ENCODE data around the gene TPM3. TPM values are rescaled to one million over a fixed set of nuclear protein-coding genes. Genes with fewer than 3 reads are reported as not detected.

TPM3 gene
- total and polyA plus RNA-seq, 2 donors (not counting 1 experiment from before 2014, with no cell fraction given), result 186 to 300 TPM

GRCh38 chr1:154219541-154219940 is 27.6 kb upstream of the TPM3 start:
- Mint-ChIP-seq H3K9me3 (ENCODE audit: insufficient read depth) (no peaks in the 10 kb centered on the region), H3K27me3 (no peaks in the 10 kb centered on the region), H3K27ac (peak overlapping the region; percentile 97), H3K4me1 (peaks cover 61% of the 10 kb centered on the region), H3K4me3 (peak overlapping the region; percentile 97)
- ChIA-PET POLR2A (interaction anchor here (0.9 to 2.3 kb wide), 3 partner anchors 15 to 684 kb away, joined by 3 to 10 read pairs (median 4); partner anchors contain the start of gene S100A6), CTCF (interaction anchor here (0.6 to 3.4 kb wide), 4 partner anchors 20 to 52 kb away, joined by 3 to 14 read pairs (median 6); no protein-coding TSS in a partner anchor)
- ATAC-seq (ENCODE audit: low read depth) (no peak), DNase-seq (no peak)
- intact Hi-C loops (cut with micrococcal nuclease), result no loop called here
- peaks cover 34 to 39% of the 10 kb centered on the region in 2 donors for H3K4me1 ChIP-seq (ENCODE audit: control insufficient read depth in 2 of 2, insufficient read depth in 2 of 2, low read length in 2 of 2)
- peak overlapping the region; percentile 86 for H3K4me2 ChIP-seq (replicated peaks; ENCODE audit: low read depth, low read length, poor library complexity, severe bottlenecking)
- peak overlapping the region; percentile 96 to 100 for H3K27ac ChIP-seq (ENCODE audit: low read length in 2 of 2)
- peaks cover 93% of the 10 kb centered on the region for H3K79me2 ChIP-seq (ENCODE audit: control insufficient read depth, insufficient read depth, low read length)
- H3K36me3 ChIP-seq (replicated peaks in 1 of 2; ENCODE audit: control extremely low read depth in 1 of 2, control insufficient read depth in 1 of 2, extremely low read depth in 1 of 2, insufficient read depth in 2 of 2, low read length in 1 of 2), result peaks cover 1 to 22% of the 10 kb centered on the region in 2 experiments
- no peaks in the 10 kb centered on the region for H3K9me3 ChIP-seq (ENCODE audit: control extremely low read depth in 1 of 3, control insufficient read depth in 2 of 3, insufficient read depth in 1 of 3, low read length in 2 of 3)
- no peaks in the 10 kb centered on the region for H3K27me3 ChIP-seq (replicated peaks in 1 of 4; ENCODE audit: control extremely low read depth in 1 of 4, control insufficient read depth in 3 of 4, insufficient read depth in 4 of 4, low read length in 3 of 4)
- TF ChIP-seq, protein P1, sequence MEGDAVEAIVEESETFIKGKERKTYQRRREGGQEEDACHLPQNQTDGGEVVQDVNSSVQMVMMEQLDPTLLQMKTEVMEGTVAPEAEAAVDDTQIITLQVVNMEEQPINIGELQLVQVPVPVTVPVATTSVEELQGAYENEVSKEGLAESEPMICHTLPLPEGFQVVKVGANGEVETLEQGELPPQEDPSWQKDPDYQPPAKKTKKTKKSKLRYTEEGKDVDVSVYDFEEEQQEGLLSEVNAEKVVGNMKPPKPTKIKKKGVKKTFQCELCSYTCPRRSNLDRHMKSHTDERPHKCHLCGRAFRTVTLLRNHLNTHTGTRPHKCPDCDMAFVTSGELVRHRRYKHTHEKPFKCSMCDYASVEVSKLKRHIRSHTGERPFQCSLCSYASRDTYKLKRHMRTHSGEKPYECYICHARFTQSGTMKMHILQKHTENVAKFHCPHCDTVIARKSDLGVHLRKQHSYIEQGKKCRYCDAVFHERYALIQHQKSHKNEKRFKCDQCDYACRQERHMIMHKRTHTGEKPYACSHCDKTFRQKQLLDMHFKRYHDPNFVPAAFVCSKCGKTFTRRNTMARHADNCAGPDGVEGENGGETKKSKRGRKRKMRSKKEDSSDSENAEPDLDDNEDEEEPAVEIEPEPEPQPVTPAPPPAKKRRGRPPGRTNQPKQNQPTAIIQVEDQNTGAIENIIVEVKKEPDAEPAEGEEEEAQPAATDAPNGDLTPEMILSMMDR (IDR thresholded peaks at IDR 0.05), result no peak
- no peak for TF ChIP-seq EZH2 (IDR thresholded peaks at IDR 0.05; ENCODE audit: borderline replicate concordance, insufficient read depth, low read depth, low read length, poor library complexity, severe bottlenecking)
- peak overlapping the region; percentile 92 to 99 (median 95) for H3K4me3 ChIP-seq (ENCODE audit: control extremely low read depth in 1 of 5, extremely low read depth in 1 of 5, insufficient read depth in 1 of 5, low read depth in 2 of 5, low read length in 4 of 5)
- 33% methylated on average over 3 of the region's 5 CpGs for WGBS (ENCODE audit: insufficient coverage)
- H2AFZ ChIP-seq (ENCODE audit: insufficient read depth, low read depth, low read length, poor library complexity, severe bottlenecking), result peak overlapping the region; percentile 95
- H3K9ac ChIP-seq (ENCODE audit: low read length), result peak overlapping the region; percentile 100
- H4K20me1 ChIP-seq (ENCODE audit: control insufficient read depth, insufficient read depth, low read length, poor library complexity, severe bottlenecking), result peaks cover 34% of the 10 kb centered on the region

DNA sequence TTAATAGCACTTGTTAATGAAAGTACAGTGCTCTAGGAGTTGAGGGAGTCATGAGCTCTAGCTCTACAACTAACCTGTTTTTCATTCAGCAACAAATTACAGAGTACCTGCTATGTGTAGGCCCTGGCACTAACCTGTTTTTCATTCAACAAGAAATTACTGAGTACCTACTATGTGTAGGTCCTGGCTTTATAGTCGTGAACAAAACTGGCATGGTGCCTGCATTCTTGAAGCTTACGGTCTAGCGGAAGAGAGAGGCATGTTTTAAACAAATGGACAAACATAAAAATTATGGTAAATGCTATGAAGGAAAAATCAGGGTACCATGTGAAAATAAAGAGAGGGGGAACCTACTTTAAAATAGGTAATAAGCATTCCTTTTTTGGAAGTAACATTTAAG is 26.6 kb upstream of the TPM3 start:
- no CpG with 5 or more reads among the region's 3 CpGs for WGBS (ENCODE audit: insufficient coverage)
- no peaks in the 10 kb centered on the region for H3K9me3 Mint-ChIP-seq (ENCODE audit: insufficient read depth)
- peaks cover 34% of the 10 kb centered on the region in 2 donors for H3K4me1 ChIP-seq (ENCODE audit: control insufficient read depth in 2 of 2, insufficient read depth in 2 of 2, low read length in 2 of 2)

More for the DNA sequence above, 26.6 kb upstream of the TPM3 start:
- Histone ChIP-seq H2AFZ (ENCODE audit: insufficient read depth, low read depth, low read length, poor library complexity, severe bottlenecking) (no peak overlapping the region), H3K9me3 (ENCODE audit: control extremely low read depth in 1 of 3, control insufficient read depth in 2 of 3, insufficient read depth in 1 of 3, low read length in 2 of 3) (no peaks in the 10 kb centered on the region), H3K79me2 (ENCODE audit: control insufficient read depth, insufficient read depth, low read length) (peaks cover 92% of the 10 kb centered on the region), H3K4me3 (ENCODE audit: control extremely low read depth in 1 of 5, extremely low read depth in 1 of 5, insufficient read depth in 1 of 5, low read depth in 2 of 5, low read length in 4 of 5) (no peak overlapping the region), H4K20me1 (ENCODE audit: control insufficient read depth, insufficient read depth, low read length, poor library complexity, severe bottlenecking) (peaks cover 33% of the 10 kb centered on the region), H3K27ac (ENCODE audit: low read length in 2 of 2) (peak overlapping the region in 1 of 2 donors; percentile 2), H3K27me3 (replicated peaks in 1 of 4; ENCODE audit: control extremely low read depth in 1 of 4, control insufficient read depth in 3 of 4, insufficient read depth in 4 of 4, low read length in 3 of 4) (no peaks in the 10 kb centered on the region), H3K9ac (ENCODE audit: low read length) (no peak overlapping the region), H3K4me2 (replicated peaks; ENCODE audit: low read depth, low read length, poor library complexity, severe bottlenecking) (peak overlapping the region; percentile 86), H3K36me3 (replicated peaks in 1 of 2; ENCODE audit: control extremely low read depth in 1 of 2, control insufficient read depth in 1 of 2, extremely low read depth in 1 of 2, insufficient read depth in 2 of 2, low read length in 1 of 2) (peaks cover 5 to 32% of the 10 kb centered on the region in 2 experiments)
- peak overlapping the region; percentile 97 for H3K4me3 Mint-ChIP-seq
- intact Hi-C loops (cut with micrococcal nuclease), result no loop called here
- TF ChIP-seq, protein P1 (IDR thresholded peaks at IDR 0.05), result no peak
- no peak for TF ChIP-seq EZH2 (IDR thresholded peaks at IDR 0.05; ENCODE audit: borderline replicate concordance, insufficient read depth, low read depth, low read length, poor library complexity, severe bottlenecking)
- ATAC-seq (ENCODE audit: low read depth) (no peak), DNase-seq (no peak)
- POLR2A ChIA-PET, result no interaction called here
- CTCF ChIA-PET, result interaction anchor here (0.7 to 3.4 kb wide), 3 partner anchors 19 to 53 kb away, joined by 3 to 14 read pairs (median 10); no protein-coding TSS in a partner anchor
- peak overlapping the region; percentile 12 for H3K27ac Mint-ChIP-seq
- H3K4me1 Mint-ChIP-seq, result peaks cover 54% of the 10 kb centered on the region
- H3K27me3 Mint-ChIP-seq, result no peaks in the 10 kb centered on the region
